ENCODE measurements around the gene VWA7. TPM values are rescaled to one million over a fixed set of nuclear protein-coding genes. Genes with fewer than 3 reads are reported as not detected.

VWA7 gene
- total RNA-seq, 4 donors from 2014 or later: 0.49 to 4.8 (median 1.4) TPM

DNA sequence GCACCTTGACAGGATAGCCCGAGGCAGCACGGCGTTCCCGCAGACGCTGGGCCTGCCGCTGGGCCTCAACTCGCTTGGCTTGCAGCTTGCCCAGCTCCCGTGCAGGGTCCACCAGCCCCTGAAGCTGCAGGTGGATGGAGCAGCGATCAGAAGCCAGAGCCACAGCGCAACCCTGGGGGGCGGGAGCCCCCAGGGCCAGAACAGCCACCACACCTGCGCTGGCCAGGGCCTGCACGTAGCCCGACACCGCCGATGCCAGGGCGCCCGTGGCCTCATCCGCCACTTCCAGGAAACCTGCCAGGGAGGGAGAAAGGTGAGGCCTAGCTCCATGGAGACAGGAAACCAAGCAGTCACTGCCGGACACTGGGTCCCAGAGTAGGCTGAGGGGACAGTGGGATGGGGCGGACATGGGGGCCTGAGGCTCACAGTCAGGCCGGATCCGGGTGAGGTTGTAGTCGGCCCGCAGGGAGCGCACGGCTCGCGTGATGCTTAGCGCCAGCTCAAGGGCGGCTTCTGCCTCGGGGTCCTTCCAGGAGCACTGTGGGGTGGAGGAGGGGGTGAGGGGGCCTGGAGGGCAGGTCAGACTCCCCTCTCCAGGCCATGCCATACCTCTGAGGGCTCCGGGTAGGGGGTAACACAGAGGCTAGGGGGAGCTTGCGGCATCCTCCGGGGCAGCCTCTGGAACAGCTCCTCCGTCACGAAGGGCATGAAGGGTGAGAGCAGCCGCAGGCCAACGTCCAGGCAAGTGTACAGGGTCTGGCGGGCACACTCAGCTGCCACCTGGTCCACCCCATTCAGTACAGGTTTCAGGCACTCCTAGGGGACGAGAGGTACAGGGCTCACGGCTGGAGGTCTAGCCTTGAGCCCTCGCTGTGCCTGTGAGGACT lies 2.1 kb upstream of the VWA7 start:
- DNase-seq (ENCODE audit: low spot score in 2 of 2): no peak
- TF ChIP-seq, protein P1, sequence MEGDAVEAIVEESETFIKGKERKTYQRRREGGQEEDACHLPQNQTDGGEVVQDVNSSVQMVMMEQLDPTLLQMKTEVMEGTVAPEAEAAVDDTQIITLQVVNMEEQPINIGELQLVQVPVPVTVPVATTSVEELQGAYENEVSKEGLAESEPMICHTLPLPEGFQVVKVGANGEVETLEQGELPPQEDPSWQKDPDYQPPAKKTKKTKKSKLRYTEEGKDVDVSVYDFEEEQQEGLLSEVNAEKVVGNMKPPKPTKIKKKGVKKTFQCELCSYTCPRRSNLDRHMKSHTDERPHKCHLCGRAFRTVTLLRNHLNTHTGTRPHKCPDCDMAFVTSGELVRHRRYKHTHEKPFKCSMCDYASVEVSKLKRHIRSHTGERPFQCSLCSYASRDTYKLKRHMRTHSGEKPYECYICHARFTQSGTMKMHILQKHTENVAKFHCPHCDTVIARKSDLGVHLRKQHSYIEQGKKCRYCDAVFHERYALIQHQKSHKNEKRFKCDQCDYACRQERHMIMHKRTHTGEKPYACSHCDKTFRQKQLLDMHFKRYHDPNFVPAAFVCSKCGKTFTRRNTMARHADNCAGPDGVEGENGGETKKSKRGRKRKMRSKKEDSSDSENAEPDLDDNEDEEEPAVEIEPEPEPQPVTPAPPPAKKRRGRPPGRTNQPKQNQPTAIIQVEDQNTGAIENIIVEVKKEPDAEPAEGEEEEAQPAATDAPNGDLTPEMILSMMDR (IDR thresholded peaks at IDR 0.05): no peak
- TF ChIP-seq POLR2A (IDR thresholded peaks at IDR 0.05): no peak
- no peak overlapping the region for H3K4me3 ChIP-seq (ENCODE audit: low read depth, poor library complexity, severe bottlenecking)
- intact Hi-C loops (cut with DNase I; ENCODE audit: low total_unique reads): no loop called here
- 83 to 84% methylated on average over 28 to 42 of the region's 43 CpGs for WGBS, 2 donors

DNA sequence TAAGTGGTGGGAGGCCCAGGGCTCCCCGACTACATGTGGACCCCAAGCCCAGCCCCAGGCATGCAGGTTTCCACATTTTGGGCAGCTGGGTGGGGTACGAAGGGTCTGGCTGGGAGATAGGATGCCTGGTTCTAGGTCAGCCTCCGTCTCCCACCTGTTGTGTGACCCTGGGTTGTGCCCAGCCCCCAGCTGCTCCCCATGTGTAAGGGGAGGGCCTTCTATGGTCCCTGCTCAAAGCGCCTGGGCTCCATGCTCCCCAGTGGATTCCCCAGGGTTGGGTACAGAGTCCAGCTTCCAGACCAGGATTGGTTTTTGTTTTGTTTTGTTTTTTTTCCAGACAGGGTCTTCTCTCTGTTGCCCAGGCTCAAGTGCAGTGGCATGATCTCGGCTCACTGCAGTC lies 1.1 kb upstream of the VWA7 start:
- no peak for DNase-seq (ENCODE audit: low spot score in 2 of 2)
- WGBS, 2 donors: 96% methylated on average over 5 of the region's 5 CpGs
- TF ChIP-seq POLR2A (IDR thresholded peaks at IDR 0.05): no peak
- TF ChIP-seq, protein P1 (IDR thresholded peaks at IDR 0.05): no peak
- intact Hi-C loops (cut with DNase I; ENCODE audit: low total_unique reads): no loop called here
- no peak overlapping the region for H3K4me3 ChIP-seq (ENCODE audit: low read depth, poor library complexity, severe bottlenecking)

DNA sequence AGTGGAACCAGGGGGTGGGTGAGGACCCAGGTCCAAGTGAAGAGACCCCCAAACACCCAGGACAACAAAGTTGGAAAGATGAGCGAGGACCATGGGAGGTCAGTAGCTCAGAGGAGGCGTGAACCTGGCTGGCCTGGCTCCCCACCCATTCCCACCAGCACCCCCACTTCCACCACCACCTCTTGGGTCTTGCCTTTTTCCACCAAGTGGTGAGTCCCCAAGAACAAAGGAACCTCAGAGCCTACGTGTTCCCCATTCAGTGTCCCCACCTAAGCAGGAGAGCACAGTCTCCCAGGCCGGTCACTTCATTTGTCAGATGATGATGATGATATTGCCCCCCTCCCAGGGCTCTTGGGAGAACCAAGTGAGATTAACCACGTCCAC lies 531 bp upstream of the VWA7 start:
- intact Hi-C loops (cut with DNase I; ENCODE audit: low total_unique reads): no loop called here
- TF ChIP-seq POLR2A (IDR thresholded peaks at IDR 0.05): no peak
- TF ChIP-seq, protein P1 (IDR thresholded peaks at IDR 0.05): no peak
- H3K4me3 ChIP-seq (ENCODE audit: low read depth, poor library complexity, severe bottlenecking): no peak overlapping the region
- no peak for DNase-seq (ENCODE audit: low spot score in 2 of 2)
- WGBS, 2 donors: 83% methylated on average over 5 of the region's 5 CpGs

DNA sequence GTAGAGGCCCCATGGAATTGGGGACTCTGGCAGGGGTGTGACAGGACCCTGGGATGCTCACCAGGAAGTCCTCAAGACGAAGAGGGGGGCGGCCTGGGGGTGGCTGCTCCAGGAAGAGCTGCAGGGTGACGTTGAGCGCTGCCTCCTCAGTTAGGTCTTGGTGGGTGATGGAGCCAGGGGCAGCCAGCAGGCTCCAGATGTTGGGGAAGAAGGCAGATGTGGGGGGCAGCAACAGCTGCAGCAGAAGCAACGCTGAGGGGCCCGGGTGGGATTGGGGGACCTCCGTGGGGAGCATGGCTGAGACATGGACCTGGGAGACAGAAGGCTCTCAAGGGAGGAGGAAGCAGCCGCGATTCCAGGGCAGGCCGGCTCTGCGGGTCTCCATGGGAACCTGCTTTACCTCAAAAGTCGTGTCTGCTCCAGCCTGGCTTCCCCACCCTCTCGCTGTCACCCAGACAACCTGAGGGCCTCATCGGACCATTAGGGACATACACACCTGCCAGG lies 591 bp downstream of the VWA7 start:
- WGBS, 2 donors: 32 to 38% methylated on average over 14 of the region's 14 CpGs
- TF ChIP-seq POLR2A (IDR thresholded peaks at IDR 0.05): no peak
- TF ChIP-seq, protein P1 (IDR thresholded peaks at IDR 0.05): no peak
- DNase-seq (ENCODE audit: low spot score in 2 of 2): no peak
- intact Hi-C loops (cut with DNase I; ENCODE audit: low total_unique reads): no loop called here
- no peak overlapping the region for H3K4me3 ChIP-seq (ENCODE audit: low read depth, poor library complexity, severe bottlenecking)

DNA sequence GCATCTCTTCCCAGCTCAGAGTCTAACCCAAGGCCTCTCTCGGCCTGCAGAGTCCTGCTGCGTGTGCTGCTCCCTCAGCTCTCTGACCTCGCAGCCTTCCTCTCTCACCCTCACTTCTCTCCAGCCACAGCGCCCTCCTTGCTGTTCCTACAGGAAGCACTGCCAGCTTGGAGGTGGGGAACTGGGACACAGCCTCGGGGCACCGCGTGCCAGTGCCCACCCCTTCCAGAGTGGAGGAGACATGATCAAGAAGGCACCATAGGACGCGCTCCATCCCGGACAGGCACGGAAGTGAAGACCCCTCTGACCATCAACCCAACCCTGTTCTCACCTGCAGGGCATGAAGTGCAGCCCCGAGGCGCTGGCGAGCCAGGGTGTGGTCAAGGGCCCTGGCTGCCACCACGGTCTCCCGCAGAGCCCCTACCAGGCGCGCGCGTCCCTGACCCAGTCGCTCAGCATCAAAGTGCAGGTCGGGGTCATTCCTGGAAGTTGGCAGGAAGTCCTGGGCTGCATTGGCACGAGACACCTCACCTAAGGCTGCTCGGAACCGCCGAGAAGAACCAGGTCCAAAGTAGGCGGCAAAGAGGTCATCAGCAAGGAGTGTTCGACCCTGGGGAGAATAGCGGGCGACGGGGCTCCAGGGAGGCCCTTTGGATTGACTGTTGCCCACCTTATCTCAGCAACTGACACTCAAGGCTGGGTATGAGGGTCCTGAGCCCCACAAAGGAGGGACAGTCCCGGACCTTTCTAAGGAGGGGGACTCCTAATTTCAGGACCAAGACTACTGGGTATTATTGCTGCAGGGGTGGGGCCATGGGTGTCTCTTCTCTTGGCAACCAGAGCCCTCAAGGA lies 1.3 kb downstream of the VWA7 start:
- intact Hi-C loops (cut with DNase I; ENCODE audit: low total_unique reads): no loop called here
- TF ChIP-seq POLR2A (IDR thresholded peaks at IDR 0.05): no peak
- TF ChIP-seq, protein P1 (IDR thresholded peaks at IDR 0.05): no peak
- no peak for DNase-seq (ENCODE audit: low spot score in 2 of 2)
- no peak overlapping the region for H3K4me3 ChIP-seq (ENCODE audit: low read depth, poor library complexity, severe bottlenecking)
- 80% methylated on average over 32 of the region's 32 CpGs for WGBS, 2 donors
